NCI-H2171 treated with DMSO at 0.1 percent for 48 hours (cell line): Measurements from ENCODE around the gene SPINK9.

Experiments used
- DNase-seq: peaks from one replicate; lab custom pipeline; 2025; lab: John Stamatoyannopoulos, UW

Gene SPINK9

DNA sequence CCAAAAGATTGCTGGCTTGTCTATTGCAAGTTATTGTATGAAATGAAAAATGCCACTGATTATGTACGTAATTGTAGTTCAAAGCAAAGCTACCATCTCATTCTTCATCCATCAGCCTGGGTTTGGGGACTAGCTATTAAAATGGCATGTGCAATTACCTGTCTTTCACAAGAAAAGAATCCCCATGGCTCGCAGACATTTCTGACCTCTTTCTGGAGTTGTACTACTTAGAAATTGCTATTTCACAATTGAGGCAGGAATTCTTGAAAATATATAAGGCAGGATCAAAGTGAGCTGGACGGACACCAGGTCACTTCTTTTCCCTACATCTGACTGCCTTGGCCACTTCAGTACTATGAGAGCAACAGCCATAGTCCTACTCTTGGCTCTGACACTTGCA is at the start of gene SPINK9:
Gene SPINK9, plus strand, starts transcription at position 301 of the 400 bp plus-strand sequence. Its CDS starts 55 bp downstream, at position 356.
- no peak for DNase-seq

- DNase-seq: peak; percentile 12
Measured at GRCh38 chr5:148290271-148291195, 44.8 kb upstream of the SPINK9 start.

DNA sequence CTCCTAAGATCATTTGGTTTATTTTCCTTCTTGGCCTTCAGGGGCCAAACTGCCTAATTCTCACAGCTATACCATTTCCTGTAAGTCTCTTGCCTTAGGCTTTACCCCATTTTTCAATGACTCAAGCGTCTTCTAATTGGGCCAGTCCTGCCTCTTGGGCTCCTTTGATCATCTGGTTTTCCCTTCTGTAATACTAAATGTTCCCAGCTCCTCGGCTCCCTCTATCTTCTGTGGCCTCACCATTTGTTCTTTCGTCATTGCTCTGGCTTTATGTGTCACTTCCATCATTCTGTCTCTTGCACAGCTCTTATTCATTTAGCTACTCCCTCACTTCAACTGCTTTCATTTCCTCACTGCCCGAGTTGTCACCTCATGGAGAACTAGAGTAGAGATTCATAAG is 37.6 kb upstream of the SPINK9 start:
- DNase-seq: no peak

- DNase-seq: no peak
Measured at GRCh38 chr5:148306446-148306845, 28.9 kb upstream of the SPINK9 start.

DNA sequence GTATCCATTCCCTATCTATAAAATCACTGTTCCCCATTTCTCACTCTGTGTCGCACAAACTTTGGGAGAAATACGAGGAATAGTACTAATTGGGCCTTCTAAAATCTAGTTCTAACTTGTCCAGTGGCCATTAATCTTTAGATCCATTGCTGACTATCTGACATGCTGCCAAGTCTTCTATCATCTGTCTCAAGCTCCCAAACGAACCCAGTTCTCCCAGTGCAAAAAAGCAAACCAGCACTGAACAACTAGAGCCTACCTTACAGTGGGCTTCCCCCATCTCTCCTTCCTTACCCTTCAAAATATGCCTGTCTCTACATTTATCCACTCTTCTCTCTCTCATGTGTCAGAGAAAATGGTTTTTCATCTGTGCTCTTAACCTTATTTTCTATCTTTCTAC is 26.3 kb upstream of the SPINK9 start:
- no peak for DNase-seq

DNA sequence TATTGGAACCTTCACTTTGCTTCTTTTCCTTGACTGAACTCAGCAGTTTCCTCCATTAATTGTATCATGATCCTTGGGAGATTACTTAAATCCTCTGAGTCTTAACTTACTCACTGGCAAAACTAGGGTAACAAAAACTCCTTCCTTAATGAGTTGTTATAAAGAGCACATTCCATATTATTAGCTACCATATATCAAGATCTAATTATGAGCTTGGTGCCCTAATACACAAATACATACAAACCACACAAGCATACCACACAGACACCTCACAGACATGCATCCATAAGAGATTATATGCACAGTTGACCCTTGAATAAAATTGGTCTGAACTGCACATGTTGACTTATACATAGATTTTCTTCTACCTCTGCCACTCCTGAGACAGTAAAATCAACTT is 25.6 kb upstream of the SPINK9 start:
- DNase-seq: no peak

DNA sequence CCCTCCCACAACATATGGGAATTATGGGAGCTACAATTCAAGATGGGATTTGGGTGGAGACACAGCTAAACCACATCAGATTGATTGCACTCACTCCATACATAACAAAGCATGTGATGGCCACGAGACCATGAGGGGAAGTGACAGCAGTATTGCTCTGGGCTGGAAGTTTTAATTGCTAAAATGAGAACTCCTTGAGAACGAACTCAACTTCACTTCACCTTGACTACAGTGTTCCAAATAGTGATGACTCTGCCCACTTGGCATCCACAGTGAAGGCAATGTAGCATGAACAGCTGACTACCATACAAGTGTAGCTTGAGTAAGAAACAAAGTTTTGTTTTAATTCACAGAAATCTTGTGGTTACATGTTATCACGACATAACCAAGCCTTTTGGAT is 23.9 kb upstream of the SPINK9 start:
- no peak for DNase-seq

- no peak for DNase-seq
Measured at GRCh38 chr5:148312153-148312552, 23.2 kb upstream of the SPINK9 start, which contains the start of gene SPINK7. Gene SPINK7 (plus strand): TSS chr5:148312423. CDS start chr5:148312484, 61 bp downstream.

- DNase-seq: no peak
Measured at GRCh38 chr5:148314187-148314586, 21.2 kb upstream of the SPINK9 start.

DNA sequence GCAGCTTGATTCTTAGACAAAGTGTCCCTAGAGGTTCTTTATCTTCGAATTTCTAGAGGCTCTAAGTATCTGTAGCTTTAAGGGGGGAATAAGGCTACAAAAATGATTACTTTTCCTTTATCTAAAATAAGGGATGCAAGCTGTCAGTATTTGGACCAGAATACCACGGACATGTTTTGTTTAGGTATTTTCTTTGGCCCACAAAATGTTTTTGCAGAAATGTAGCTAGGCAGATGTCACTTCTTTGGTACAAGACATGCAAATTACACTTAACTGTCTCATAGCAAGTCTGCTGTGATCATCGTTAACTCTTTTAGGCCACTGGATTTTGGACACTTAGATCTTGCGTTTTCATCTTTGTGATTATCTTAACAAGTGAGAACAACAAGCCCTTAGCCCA is 20.6 kb upstream of the SPINK9 start:
- DNase-seq: no peak

GRCh38 chr5:148320011-148320963 is 15.1 kb upstream of the SPINK9 start:
- DNase-seq: peak; percentile 47

DNA sequence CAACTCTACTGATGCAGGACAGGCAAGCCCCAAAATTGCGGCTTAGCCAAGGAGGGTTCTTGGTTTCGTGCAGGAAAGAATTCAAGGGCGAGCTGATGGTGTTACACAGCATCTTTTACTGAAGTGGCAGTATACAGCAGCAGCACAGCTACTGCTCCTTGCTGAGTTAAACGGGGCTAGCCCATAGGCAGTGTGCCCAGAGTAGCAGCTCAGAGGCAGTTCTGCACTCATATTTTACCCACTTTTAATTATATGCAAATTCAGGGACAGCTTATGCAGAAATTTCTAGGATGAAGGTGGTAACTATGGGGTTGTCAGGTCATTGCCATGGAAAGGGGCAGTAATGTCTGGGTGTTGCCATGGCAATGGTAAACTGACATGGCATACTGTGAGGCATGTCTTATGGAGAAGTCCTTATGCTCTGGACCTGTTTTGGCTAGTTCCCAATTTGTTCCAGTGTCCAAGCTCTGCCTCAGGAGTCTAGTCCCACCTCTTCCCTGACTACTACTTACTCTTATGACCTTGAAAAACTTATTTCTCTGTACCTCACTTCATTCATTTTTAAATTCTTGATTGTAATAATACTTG is 2.0 kb upstream of the SPINK9 start:
- DNase-seq: no peak

DNA sequence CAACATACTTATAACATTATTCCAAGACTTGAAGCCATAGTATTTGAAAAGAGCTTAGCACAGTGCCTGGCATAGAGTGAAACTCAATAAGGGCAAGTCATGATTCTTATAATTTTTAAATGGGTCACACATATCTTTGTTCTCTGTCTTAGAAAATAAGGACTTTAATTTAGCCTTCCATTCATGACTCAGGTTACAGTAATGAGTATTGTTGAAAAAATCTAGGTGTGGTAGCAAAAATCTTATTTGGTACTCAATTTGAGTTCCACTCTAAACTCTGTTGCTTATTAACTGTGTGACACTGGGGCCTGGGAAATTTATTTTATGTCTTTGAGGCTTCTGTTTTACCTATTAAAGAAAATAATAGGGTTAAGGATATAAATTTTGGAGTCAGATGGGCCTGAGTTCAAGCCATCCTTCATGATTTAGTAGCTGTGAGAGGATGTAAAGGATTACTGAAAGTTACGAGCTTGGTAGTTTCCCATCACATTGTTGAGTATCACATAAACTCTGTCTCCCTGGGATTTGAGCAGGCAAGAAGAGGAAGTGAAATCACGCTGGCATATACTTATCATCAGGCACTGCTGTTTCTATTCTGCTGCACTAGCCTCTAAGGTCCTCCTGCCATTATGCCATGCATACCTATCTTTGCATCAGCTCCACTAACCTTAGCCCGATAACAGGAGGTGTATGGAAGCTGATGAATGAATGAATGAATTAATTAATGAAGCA is 1.5 kb downstream of the SPINK9 start:
- no peak for DNase-seq

DNA sequence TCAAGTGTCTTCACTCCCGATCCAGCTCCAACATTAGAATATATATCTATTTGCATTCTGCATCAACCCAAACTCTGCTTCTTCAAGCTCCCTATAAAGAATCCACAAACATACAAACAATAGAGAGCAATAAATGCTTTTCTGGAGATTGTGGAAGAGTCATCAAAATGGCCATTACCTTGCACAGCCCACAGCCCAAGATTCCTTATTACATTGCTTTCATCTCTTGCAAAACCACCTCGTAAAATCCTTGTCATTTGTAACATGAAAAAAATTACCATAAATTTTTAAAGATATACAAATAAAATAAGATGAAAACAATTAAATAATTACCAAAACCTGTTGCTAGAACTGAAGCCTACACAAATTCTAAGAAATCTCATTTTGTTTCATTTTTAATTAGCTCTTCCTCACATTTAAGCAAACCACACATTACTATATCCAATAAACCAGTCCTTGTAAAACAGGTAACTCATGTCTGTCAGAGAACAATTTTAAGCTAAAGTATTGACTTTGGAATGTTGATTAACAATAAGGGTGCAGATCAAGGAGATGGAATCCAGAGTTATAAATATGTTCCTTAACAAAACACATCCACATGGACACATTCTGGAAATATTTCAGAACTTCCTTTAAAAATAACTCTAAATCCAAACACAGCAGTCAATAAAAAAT is 7.1 kb downstream of the SPINK9 start:
- DNase-seq: no peak

DNA sequence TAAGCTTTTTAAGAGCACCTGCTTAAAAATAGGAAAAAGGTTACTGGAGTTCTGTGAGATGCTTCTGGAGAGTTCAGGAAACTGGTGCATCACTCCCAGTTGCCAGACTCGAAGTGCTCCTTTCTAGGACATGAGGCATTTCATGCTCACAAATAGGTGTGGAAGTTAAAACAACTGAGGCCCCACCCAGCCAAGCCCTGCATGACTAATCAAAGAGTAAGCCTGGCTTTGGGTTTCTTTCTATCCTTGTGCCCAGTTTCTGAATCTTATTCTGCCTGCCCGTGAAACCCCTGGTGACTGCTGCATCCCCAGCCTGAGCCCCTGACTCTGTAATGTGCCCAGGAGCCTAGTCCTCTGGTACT is 7.7 kb downstream of the SPINK9 start:
- no peak for DNase-seq

DNA sequence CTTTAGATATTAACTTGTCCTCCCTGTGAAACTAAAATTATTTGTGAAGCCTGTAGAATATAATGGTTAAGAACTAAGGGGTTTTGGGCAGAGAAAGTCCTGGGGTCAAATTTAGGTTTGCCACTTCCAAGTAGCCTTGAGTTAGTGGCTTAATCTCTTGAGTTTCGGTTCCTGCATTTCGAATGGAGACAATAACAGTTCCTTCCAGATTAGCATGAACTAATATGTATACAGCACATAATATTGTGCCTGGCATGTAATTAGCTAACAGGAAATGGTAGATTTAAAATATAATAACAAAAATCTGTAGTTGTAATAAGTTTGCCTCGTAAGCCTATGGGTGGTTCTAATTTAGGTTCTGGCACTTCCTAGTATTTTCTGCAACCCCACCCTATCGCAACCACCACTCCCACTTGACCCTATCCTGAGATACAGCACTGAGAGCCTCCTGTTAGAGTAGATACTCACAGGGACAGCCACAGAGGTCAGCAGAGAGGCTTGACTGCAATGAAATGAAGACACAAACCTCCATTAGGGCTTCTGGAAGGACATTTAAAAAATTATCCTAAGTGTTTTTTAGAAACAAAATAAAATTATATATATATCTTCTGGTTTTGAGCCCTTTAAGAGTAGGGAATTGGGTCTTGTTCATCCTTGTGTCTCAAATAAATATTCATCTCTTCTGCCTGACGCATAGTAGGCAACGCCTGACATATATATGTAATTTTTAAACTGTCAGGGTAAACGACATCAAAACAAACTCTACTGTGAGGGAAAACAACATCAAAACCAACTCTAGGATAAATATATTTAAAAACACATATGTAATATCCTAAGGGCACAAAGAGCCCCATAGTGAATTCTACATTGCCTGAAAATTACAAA is 8.5 kb downstream of the SPINK9 start:
- no peak for DNase-seq

- DNase-seq: no peak
Measured at GRCh38 chr5:148347706-148348105, 12.3 kb downstream of the SPINK9 start.

DNA sequence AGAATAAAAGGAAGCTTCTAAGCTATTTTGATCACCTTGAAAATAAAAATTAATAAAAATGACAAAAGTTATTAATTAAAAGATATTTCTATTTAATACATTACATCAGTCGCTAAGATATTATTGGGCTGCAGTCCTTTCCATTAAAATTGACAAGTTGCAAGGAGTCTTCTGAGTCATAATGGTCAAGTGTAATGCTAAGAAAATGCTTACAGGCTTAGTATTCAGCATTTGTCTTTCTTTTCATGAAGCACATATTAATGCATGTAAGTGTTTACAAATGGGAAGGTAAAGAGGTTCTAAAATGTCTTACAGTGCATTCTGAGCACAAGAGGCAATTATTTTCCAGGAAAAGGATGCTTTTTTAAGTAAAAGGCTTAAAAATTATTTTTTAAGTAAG is 17.3 kb downstream of the SPINK9 start:
- DNase-seq: no peak

DNA sequence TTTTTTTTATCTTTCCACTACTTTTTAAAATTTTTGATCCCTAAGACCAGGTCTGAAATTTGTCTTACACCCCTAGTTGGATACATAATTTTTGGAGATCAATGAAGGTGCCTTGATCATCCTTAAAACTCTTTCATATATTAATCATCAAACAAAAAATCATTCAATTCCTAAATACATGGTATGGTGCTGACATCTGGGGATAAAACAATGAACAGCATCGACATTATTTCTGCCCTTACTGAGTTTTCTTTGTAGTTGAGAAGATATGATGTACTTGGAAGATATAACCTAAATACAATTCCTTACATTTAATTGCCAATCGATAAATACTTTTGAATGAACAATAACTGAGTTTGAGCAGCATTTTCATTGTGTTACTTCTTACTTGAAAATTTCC is 18.3 kb downstream of the SPINK9 start:
- DNase-seq: no peak

DNA sequence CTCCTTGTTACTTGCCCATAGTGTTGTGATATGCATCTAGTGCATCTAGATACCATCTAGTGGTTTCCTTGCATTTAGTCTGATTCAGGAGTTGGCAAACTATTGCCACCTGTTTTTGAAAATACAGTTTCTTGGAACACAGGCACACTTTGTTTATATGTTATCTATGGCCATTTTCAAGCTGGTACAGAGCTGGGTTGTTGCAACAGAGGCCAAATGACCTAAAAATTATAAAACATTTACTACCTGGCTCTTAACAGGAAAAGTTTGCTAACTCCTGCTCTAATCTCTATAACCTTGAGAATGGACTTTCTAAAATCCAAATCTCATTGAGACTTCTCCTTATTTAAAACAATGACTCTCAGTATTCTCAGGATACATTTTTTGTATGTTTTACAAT is 29.0 kb downstream of the SPINK9 start:
- DNase-seq: no peak
